ENCODE data around the gene KRTAP27-1. TPM values are rescaled to one million over a fixed set of nuclear protein-coding genes. Genes with fewer than 3 reads are reported as not detected.

KRTAP27-1 gene, protein sequence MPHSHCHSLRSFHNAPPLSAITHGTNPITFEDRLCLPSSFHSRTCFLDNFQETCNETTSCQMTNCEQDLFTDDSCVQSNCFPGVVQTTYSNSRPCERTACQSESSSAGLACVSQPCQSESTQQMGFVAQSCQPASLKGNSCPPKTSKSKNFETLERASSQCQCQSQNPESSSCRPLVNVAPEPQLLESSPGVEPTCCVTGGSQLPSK
- total RNA-seq, result not detected

DNA sequence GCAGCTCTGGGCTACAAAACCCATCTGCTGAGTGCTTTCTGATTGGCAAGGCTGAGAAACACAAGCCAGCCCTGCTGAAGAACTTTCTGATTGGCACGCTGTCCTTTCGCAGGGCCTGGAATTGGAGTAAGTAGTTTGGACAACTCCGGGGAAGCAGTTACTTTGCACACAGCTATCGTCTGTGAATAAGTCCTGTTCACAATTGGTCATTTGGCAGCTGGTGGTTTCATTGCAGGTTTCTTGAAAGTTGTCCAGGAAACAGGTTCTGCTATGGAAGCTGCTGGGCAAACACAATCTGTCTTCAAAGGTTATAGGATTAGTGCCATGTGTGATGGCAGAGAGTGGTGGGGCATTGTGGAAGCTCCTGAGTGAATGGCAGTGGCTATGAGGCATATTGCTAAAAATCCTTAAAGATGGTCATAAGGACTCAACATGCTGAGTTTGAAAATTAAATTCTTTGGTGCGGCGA lies at the start of gene KRTAP27-1:
TSS of gene KRTAP27-1 (minus strand) at position 419 of the 469 bp plus-strand sequence. CDS start at position 393, 26 bp downstream.
- DNase-seq, result no peak

DNA sequence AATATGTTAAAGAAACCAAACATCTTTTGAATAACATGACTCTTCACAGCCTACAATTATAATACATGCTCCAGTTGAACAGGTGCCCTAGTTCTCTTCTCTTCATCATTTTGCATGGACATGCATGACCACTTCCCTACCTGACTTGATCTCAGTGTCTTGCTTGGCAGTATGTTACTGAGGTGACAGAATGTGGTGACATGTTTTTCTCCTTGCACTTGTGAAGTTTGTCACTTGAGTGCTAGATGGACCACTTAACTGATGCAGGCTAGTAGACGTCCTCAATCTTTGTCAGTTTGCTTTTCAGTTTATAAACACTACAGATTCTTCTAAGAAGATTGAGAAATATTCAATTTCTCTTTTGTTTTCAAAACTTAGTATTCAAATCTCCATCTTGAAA lies 44.7 kb upstream of the KRTAP27-1 start:
- no peak for DNase-seq

DNA sequence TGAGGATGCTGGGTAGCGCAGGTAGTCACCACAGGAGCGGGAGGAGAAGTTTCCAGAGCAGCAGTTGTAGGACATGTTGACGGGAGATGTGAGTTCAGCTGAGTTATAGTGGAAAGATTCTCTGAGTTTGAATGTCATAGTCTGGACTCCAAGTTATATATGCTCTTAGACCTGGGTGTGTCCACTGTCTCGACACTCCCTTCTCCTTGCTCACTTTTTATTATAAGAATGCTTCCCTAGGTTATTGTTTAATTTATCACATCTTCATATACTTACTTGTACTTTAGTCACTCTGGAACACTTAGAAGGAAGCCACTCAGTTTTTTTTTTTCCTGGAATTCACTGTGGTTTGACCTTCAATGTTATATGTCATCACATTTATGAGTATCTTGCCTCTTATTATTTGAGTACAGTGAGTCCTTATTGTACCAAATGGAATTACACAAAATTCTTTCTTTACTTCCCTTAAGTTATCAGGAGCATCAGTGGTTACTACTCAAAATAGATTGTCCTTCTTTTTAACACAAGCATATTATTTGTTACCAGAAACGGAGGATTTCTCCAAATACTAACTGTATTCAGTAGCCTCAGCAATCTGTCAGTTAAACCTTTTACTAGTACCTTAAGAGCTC lies 34.8 kb upstream of the KRTAP27-1 start, which contains the start of gene KRTAP13-2:
TSS of gene KRTAP13-2 (minus strand) at position 133 of the 632 bp plus-strand sequence. CDS start at position 75, 58 bp downstream.
- DNase-seq, result no peak

DNA sequence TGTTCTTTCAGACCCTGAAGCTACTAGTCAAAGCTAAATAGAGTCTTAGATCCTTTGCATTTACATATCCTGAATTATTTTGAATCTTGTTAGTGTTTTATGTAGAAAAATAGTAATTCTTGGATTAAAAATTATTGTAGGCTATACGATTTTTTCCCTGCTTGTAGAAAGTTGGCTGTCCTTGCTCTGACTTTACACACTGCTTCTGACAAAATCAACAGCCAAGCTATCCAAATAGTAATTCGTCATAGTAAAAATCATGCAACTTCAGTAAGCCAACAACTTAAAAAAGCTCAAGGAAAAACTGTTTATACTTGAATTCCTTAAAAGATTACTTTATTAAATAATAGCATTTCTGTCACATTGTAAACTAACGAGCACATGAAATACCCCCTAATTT lies 18.4 kb upstream of the KRTAP27-1 start:
- DNase-seq, result no peak

DNA sequence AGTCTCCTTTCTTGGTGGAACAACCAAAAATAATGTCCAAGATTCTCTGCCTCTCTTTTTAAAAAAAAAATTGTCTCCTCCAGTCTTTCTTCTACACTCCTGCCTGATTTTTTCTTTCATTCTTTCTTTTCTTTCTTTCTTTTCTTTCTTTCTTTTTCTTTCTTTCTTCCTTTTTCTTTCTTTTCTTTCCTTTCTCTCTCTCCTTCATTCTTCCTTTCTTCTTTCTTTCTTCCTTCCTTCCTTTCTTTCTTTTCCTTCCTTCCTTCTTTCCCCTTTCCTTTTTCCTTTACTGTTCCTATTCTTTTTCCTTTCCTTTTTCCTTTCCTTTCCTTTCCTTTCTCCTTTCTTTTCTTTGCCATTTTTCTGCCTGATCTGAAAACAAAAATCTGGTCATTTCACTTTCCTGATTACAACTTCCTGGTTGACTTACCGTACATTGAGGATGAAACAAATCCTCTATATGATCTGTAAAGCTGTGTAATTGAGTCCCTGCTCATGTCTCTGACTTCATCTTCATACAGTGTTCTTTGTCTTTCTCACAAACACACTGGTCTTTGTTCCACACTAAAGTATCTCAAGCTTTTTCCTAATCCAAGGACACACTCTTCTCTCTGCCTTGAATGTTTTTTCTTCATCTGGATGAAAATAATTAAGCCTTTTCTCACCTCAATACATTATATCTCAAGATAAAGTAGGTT lies 17.0 kb upstream of the KRTAP27-1 start:
- no peak for DNase-seq

DNA sequence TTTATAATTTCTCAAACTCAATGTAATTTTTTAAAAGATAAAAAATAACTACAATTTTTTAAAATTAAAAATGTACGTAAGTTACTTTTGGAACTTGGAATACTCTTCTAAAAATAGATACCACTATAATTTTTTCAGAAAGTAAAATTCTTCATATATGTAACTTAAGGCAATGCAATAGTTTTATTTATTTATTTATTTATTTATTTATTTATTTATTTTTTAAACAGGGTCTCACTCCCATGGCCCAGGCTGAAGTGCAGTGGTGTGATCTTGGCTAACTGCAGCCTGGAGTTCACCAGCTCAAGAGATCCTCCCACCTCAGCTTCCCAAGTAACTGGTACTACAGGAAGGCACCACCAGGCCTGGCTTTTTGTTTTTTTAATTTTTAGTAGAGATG lies 14.0 kb upstream of the KRTAP27-1 start:
- no peak for DNase-seq

DNA sequence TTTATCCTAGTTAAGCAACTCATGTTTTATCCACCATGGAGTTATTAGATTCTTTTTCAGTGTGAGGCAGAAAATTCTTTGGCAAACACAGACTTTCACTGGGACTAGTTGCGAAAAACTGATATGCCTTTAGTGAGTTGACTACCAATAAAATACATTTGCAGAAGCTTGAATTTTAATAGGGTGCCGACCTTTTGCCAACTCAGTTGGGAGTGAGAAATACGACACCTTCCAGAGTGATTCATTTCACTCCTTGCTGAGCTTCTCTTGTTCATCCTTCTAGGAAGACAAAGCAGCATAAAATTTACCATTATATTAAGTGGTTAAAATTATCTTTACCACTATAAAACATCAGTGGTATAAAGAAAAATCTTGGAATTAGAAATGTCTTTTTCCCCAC lies 12.1 kb upstream of the KRTAP27-1 start:
- DNase-seq, result no peak

DNA sequence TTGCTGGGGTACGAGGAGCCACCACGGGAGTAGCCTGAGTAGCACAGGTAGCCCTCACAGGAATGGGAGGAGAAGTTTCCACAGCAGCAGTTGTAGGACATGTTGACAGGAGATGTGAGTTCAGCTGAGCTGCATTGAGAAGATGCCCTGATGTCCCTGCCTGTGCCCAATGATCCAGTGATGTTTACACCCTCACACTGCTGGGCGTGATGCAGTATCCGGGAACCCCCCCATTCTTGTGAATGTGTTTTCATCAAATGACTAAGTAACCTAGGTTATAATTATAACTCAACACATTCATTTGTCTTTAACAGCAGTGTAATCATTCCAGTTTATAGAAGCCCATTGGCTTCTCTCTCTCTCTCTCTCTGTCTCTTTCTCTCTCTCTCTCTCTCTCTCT lies 11.0 kb upstream of the KRTAP27-1 start, which contains the start of gene KRTAP23-1:
TSS of gene KRTAP23-1 (minus strand) at position 101 of the 400 bp plus-strand sequence. CDS start at position 101, 0 bp downstream.
- no peak for DNase-seq

DNA sequence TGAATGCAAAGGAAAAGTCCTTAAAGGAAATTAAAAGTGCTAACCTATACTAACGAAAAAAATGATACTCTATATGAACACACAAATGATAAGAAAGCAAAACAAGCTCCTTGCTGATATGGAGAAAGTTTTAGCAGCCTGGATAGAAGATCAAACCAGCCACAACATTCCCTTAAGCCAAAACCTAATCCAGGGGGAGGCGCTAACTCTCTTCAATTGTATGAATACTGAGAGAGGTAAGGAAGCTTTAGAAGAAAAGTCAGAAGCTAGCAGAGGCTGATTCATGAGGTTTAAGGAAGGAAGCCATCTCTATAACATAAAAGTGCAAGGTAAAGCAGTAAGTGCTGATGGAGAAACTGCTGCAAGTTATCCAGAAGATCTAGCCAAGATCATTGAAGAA lies 7.5 kb upstream of the KRTAP27-1 start:
- no peak for DNase-seq

DNA sequence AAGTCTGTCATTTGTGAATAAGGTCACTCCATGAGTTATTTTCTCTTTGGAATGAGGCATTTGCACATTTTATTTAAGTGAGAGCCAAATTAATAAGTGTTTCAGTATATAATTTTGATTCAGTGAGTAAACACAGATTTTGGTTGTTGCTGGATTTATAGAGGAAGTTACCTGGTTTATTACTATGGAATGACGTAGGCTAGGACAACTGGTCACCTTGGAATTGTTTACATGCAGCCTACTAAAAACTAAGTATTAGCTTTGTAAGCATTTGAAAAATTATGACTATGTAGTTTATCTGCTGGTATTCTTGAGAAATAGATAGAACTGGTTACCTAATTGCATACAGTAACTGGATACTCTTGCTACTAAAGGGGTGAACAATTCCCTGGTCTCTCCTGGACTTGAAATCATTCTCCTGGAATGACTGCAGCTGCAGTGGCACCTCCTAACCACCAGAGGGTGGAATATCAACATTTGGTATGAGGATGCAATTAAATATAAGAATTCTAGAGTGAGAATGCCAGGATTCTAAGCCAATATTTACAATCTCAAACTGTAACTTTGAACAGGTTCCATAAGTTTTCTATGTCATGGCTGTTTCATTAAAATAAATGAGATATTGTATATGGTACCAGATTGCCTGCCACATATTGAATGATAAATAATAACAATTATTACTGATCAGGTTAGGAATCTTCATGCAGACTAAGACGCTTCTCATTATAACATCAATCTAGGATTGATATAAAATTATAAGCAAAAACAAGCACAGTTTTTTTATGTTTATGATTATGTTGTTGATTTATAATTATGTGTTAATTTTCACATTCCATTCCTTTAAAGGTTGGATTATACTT lies 3.5 kb upstream of the KRTAP27-1 start:
- DNase-seq, result peak; percentile 45

DNA sequence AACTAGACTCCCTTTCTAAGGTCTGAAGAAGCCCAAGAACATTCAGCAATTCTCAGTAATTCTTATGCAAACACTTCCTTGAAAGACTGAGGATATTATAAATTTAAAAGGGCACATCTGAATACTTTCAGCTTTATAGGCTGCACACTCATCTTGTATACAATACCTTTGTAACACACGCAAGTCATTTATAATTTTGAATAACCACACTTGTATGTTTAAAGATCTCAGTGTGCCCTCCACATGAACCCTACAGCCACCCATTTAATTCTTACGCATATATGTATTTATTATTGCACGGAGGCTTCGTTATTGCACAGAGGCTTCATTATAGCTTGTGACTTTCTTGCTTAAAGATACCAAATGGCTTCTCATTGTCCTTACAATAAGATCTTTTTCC lies 1.2 kb upstream of the KRTAP27-1 start:
- DNase-seq, result no peak

DNA sequence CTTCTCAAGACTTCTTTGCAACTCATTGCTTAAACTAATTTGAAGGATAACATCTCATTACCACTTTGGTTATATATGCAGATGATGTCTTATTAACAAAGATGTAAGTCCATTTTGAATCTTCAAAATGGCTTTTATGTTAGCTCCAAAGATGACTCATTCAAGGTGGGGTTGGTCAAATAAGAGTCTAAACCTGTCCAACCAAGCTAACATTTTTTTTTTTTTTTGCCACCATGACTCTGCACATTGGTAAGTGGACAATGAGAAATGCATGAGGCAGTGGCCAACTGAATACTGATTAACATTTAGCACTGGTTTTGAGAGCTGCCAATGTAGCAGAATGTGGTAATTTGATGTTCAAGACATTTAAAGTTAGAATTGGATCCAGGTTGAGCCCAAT lies 278 bp upstream of the KRTAP27-1 start:
- DNase-seq, result no peak

DNA sequence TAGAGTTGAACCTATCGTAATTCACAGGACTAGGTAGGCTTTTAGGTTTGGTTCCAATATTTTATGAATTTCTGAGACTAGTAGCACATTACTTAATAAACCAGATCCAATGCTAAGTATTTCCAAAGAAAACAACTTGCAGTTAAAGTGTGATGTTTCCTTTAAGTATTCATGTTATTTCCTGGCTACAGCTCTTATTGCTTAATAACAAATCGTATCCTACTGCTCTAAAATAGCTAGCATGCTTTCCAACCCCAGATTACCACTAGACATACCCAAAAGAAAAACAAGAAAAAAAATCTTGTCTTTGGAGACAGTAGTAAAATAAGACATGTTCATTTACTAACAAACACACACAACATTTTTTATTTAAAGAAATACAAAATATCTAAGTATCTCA lies 898 bp downstream of the KRTAP27-1 start:
- no peak for DNase-seq

DNA sequence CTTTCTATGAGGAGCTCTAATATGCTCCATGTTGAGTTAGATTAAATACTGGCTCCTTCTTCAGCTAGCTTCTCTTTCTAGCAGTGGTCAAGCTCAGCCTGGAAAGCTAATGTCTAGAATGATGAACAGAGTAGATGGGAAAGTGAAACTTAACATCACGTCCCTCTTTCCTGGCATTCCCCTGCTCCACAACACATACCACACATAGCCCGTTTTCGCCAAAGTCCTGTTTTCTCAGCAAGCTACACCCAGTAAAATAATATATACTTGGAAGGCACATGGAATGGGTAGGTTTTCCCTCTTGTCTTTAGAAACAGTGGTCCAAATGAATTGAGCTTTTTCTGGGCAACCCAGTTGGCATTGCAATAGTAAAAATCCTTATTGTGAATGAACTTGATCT lies 3.8 kb downstream of the KRTAP27-1 start:
- DNase-seq, result no peak

DNA sequence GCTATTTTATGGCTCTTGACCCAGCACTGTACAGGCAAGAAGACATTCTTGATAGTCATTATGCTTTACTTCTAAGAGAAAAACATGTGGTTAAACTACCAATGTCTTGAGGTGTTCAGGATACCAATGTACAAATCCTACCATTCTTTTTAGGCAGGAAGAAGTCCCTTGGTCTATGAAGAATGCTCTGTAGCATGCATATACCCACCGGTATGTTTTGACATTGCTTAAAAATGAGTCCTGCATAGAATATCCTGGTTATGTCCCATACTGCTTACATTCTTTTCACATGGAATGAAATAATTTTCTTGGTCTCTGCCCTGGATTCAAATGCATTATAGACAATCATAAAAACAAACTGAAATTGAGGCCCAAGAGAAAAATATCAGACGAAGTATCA lies 4.8 kb downstream of the KRTAP27-1 start:
- no peak for DNase-seq

DNA sequence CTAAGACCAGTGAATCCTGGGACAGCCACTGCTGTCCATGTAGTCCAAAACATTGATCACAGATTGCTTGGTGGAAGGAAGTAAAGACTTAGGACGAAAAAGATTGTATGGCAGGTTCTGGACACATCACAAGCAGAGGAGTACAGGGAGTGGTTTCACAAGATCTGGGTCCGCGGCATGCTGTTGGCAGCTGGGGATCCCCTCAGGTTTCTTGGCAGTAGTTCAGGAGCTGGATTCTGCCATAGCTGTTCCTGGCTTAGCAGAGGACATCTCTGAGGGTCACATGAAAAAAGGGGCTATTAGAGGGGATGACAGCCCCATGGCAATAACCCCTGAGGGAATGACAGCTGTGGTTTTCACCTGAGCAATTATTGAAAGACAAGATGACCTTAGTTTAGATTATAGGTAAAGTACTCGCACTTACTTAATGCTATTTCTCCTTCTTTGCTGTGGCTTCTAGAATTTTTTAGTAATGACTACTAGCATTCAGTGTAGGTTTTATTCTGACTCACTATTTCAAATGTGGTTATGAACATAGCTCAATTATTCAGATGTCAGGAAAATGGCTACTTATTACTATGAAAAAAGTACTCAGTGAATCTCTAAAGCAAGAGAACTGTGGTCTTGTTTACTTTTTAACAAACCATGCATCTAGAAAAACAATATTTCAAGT lies 8.2 kb downstream of the KRTAP27-1 start:
- DNase-seq, result no peak

DNA sequence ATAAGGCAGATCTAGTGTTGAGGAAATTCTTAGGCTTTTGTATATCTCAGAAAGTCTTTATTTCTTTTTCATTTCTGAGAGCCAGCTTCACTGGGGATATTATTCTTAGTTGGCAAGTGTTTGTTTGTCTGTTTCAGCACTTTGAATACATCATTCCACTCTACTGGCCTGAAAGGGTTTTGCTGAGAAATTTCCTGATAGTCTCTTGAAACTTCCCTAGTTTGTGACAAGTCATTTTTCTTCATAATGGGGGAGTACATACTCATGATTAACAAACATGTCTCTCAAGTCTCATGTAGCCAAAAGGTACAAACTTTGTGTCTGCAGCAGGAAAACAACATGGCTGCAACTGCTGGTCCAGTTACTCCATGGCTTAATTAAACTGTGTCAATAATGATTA lies 11.1 kb downstream of the KRTAP27-1 start:
- no peak for DNase-seq

DNA sequence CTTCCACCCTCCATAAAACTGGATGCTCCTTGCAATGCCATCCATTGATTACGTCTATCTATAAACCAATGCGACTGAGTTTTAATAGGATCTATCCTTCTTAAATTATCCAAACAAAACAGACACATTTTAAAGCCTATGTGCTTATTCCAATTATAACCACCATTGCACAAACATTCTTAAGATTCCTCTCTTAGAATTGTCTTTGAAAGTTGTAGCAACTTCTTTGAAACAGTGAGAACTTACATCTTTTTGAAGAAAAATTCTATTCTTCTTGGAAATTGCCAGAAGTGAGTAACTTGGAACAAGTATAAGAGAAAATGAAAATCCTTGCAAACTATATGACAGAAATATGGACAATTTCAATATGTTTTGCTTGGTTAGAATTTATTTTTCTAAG lies 17.3 kb downstream of the KRTAP27-1 start, which contains the start of gene KRTAP26-1:
TSS of gene KRTAP26-1 (minus strand) at position 101 of the 400 bp plus-strand sequence. CDS start 280 bp downstream, outside the sequence.
- no peak for DNase-seq

DNA sequence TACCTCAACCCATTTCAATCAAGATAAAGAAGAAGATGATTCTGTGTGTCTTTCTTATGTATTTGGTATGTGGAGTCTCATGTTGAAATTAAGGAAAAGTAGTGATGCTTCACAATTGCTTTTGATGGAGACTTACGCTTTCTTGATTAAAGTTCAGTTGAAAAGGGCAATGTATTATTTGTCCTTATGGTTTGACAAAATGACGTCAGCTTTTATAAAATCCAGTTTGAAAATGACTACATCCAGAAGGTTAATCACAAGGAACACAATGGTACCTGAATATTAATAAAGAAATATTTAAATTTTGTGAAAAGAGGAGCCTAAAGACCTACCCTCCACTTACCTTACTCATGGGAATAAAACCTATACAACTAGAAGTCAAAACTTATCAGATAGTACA lies 21.8 kb downstream of the KRTAP27-1 start:
- DNase-seq, result no peak

DNA sequence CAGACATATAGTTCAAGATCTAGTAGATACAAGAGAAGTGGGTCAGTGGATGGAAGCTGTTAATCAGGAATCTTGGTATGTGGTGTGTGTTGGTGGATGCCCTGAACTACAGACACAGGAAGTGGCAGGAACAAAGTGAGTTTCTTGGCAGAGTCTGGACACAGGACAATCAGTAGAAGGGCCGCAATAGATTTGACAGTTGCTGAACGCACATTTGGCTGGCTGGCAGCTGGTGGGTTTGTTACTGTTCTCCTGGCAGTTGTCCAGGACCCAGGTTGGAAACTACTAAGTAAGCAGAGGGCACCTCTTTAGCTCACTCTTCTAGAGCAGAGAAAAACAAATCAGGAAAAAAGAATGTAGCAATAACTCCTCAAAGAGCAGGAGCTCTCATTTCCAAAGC lies 30.6 kb downstream of the KRTAP27-1 start:
- peak; percentile 69 for DNase-seq

DNA sequence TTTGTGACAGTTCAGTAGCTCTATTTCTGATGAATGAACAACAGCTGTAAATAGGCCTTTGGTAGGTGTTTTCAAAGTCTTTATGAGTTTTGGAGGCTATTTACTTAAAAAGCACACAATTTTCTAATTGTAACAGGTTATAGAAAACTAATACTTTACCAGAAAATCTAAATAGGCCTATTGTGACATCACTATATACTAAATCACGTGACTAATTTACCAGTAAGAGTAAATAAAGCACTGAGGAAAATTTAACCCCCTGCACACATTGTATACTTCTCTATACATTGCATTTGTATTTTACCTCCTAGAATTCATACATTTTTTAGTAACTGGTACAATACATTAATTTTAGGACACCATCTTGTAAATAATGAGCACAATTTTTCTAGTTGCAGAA lies 32.4 kb downstream of the KRTAP27-1 start:
- no peak for DNase-seq

DNA sequence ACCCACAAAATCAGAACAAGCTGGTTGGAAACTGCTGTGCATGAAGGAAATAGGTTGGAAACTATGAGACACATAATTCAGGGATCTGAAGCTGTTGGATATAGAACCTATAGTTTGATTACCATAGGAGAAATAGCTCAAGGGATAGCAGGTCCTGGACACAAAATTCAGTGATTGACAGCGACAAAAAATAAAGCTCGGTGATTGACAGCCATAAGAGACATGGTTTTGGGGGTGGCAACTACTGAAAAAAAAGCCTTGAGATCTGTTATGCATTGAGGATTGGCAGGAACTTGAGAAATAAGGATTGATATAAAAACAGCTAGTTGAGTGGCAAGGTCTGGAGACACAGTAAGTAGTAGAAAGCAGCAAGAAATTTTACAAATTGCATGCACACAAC lies 48.3 kb downstream of the KRTAP27-1 start, which contains the start of gene KRTAP25-1:
TSS of gene KRTAP25-1 (minus strand) at position 300 of the 400 bp plus-strand sequence. CDS start at position 276, 24 bp downstream.
- no peak for DNase-seq

Data from tongue (tissue), 2 donors.